ENCODE results near the gene DENND2C.

GRCh38 chr1:114618606-114619005, 51.2 kb downstream of the DENND2C start:
- TF ChIP-seq CTCF (conservative IDR thresholded peaks at IDR 0.05), result no peak
- no peak for TF ChIP-seq EZH2 (IDR thresholded peaks at IDR 0.05; ENCODE audit: low read depth)

All from PC-9 (cell line).